GM12864 (cell line): ENCODE measurements around the gene NAA25.

ENCODE experiments used
- DNase-seq: peaks from one replicate; pipeline ENCODE4 v3.0.0-alpha.2; 2011; ENCODE audit warnings: low read depth
- H3K4me3 ChIP-seq: 2 replicates; pipeline ENCODE4 v1.5.1; 2011; ENCODE audit warnings: mild to moderate bottlenecking, low read depth, low read length, control low read depth
- TF ChIP-seq, protein P1 (sequence below): IDR thresholded peaks from 2 replicates; pipeline ENCODE4 v1.5.1; 2011; ENCODE audit warnings: low read depth, mild to moderate bottlenecking, moderate library complexity, low read length, control low read depth, inconsistent platforms; ENCODE audit errors: missing control alignments

NAA25 gene

DNA sequence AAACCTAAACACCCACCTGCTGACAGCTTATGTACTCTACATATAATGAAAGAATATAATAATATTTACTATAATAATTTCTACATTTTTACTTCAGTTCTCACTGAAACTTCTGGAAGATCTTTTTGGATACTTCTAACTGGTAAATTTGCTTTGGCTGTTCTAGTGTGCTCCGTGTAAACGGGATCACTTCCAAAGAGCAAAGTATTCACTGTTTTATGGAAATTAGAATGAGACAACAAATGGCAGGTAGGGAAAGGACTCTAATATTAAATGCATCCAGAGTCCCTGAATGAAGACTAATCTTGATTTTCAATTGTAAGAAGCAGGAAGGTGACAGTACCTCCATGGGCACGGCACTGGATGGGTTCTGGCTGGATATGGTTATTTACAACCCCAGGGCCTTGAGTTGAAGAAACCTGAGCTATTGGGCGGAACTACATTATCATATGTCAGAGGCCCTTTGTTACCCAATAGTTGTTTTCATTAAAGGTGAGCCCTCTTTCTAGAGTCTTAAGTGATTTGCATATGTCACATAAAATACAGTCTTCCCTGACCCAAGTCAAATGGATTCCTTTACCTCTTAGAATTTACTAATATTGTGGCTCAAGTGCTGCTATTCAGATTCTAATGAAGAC lies 84.7 kb downstream of the NAA25 start:
- no peak for DNase-seq
- no peak overlapping the region for H3K4me3 ChIP-seq
- TF ChIP-seq, protein P1, sequence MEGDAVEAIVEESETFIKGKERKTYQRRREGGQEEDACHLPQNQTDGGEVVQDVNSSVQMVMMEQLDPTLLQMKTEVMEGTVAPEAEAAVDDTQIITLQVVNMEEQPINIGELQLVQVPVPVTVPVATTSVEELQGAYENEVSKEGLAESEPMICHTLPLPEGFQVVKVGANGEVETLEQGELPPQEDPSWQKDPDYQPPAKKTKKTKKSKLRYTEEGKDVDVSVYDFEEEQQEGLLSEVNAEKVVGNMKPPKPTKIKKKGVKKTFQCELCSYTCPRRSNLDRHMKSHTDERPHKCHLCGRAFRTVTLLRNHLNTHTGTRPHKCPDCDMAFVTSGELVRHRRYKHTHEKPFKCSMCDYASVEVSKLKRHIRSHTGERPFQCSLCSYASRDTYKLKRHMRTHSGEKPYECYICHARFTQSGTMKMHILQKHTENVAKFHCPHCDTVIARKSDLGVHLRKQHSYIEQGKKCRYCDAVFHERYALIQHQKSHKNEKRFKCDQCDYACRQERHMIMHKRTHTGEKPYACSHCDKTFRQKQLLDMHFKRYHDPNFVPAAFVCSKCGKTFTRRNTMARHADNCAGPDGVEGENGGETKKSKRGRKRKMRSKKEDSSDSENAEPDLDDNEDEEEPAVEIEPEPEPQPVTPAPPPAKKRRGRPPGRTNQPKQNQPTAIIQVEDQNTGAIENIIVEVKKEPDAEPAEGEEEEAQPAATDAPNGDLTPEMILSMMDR = no peak

- DNase-seq = no peak
- TF ChIP-seq, protein P1 = no peak
These were observed 86.2 kb downstream of the NAA25 start for GRCh38 chr12:112022241-112023016.

DNA sequence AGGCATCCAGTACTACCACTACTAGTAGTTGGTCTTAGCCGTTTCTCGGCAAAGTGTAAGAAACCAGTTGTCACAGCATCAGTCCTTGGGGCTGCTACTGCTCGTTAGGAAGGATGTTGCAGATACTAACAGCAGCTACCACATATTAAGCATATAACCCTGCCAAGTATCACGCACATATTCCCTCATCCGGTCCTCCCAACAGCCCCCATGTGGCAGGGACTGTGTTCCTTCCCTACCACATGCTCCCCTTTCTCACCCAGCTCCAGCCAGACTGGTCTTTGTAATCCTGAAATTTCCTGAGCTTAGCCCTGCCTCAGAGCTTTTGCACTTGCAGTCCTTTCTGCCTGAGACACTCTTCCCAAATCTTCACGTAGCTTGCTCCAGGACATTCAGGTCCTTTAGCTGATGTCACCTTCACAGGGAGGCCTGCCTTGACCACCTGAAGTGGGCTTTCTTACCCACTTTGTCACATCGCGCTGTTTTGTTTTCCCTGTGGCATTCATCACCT lies 87.6 kb downstream of the NAA25 start:
- H3K4me3 ChIP-seq = no peak overlapping the region
- TF ChIP-seq, protein P1 = no peak
- no peak for DNase-seq

More at GRCh38 chr12:112022241-112023016, 86.2 kb downstream of the NAA25 start:
- no peak overlapping the region for H3K4me3 ChIP-seq

DNA sequence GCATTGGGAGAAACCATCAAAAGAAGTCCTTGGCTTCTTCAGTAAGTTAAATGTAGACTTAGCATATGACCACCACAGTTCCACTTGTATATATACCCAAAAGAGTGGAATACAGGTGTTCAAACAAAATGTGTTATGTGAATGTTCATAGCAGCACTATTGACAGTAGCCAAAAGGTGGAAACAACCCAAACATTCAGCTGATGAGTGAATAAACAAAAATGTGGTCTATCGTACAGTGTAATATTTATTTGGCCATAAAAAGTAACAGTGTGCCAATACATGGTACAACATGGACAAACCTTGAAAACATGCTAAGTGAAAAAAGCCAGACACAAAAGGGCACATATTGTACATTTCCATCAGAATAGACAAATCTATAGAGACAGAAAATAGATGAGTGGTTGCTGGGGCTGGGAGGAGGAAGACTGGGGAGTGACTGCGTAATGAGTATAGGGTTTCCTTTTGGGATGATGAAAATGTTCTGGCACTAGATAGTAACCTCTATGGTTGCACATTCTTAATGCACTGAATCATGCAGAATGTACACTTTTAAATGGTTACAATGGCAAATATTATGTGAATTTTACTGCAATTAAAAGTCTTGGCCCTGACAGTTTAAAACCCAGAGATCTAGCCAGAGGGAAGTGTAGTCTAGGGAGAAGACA lies 89.9 kb downstream of the NAA25 start:
- DNase-seq = no peak
- TF ChIP-seq, protein P1 = no peak
- no peak overlapping the region for H3K4me3 ChIP-seq

DNA sequence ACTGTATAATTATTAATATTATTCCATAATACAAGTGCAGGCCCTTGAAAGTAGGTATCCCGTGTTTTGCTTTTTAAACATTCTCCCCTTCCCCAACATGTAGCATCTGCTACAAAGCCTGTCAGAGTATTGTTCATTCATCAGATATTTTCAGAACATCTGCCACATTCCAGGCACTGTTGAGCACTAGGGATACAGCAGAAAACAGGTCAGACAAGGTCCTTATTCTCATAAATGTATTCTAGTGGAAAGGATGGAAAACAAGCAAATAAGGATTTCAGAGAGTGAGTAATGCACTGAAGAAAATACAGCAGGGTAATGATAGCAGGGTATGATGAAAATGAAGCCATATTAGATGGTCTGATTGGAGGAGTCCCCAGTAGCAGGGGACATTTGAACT lies 91.5 kb downstream of the NAA25 start:
- H3K4me3 ChIP-seq = no peak overlapping the region
- no peak for DNase-seq
- TF ChIP-seq, protein P1 = no peak

GRCh38 chr12:112015938-112016337 lies 92.6 kb downstream of the NAA25 start:
- TF ChIP-seq, protein P1 = no peak
- DNase-seq = no peak
- no peak overlapping the region for H3K4me3 ChIP-seq
